ENCODE data around the gene ETS1.

ETS1 gene

GRCh38 chr11:128595775-128596174 lies 8.4 kb upstream of the ETS1 start:
- DNase-seq (ENCODE audit: low read depth in 2 of 2): no peak

- DNase-seq (ENCODE audit: low read depth in 2 of 2): no peak
These were observed 7.9 kb upstream of the ETS1 start for GRCh38 chr11:128595221-128595620.

DNA sequence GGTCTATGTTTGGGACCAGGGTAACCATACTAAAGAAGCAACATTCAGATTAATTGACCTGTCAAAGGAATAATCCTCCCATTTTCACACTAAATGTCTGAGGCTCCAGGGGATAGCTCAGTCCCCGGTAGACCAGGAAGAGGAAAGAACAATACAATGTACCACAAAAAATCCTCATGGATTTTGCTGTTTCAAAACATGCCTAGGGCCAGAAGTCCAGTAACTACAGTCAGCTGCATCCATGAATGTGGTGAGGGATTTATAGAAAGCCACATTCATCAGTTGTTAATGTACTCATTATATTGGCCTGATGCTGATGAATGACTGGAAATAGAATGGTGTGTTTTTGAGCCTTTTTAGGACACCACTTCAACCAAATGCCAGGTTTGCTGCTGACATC lies 6.9 kb upstream of the ETS1 start:
- DNase-seq (ENCODE audit: low read depth in 2 of 2): no peak

DNA sequence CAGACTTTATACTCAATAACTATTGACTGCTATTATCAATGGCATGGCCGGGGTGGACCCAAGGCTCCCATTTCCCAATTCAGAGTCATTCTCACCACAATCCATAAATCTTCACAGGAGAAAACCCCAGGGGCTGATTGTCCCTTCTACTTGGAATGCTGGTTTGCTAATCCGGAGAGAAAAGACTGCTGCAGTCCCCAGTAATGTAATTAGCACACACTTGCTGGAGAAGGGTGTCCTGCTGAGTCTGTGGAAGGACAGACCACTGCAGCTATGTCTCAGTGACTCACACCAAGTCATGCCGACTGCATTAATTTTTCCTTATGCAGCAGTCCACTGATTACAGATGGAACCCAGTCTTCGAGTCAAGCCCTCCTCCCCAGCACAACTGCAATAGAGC lies 5.9 kb upstream of the ETS1 start:
- DNase-seq (ENCODE audit: low read depth in 2 of 2): no peak

DNA sequence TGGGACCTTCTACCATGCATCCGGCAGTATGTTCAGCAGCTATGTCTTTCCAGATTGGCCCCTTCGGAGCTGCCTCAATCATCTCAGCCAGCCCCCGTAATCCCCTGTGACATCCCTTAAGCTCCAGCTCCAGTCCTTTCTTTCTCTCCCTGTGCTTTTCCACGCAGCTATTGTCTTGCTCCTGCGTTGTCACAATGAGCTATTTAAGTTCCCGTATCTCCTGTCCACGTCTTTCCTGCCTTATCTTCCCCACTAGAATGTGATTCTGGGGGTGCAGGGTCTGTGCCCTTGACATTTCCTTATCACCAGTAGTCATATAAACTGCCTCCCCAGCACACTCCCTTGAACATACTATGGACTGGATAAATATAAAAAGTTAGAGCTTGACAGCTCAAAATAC lies 5.1 kb upstream of the ETS1 start:
- no peak for DNase-seq (ENCODE audit: low read depth in 2 of 2)

DNA sequence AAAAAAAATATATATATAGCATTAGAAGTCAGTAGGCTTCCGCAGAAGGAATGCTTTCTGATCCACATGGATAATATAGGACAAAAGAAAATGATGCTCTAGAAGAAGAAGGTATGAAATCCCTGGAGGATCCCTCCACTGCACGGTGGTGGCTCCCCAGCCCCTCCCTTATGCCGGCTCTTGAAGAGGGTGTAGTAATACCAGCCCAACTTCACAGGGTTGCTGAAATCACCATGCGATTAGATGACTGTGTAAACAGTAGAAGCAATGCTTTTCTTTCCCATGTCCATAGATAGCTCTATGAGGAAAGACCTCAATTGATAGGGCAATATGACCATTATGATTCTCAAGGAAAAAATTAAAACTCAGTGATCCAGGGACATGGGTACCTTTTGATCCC lies 3.2 kb upstream of the ETS1 start:
- DNase-seq (ENCODE audit: low read depth in 2 of 2): no peak

DNA sequence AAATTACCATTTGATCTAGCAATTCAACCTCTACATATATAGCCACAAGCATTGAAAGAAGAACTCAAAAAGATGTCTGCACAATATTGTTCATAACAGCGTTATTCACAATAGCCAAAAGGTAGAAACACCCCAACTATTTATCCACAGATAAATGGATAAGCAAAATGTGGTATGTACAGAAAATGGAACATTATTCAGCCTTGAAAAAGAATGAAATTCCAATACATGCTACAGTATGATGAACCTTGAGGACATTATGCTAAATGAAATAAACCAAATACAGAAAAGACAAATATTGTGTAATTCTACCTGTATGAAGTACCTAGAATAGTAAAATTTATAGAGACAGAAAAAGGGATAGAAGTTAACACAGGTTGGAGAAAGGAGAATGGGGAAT lies 2.6 kb upstream of the ETS1 start:
- DNase-seq (ENCODE audit: low read depth in 2 of 2): no peak

- no peak for DNase-seq (ENCODE audit: low read depth in 2 of 2)
These were observed 735 bp upstream of the ETS1 start for GRCh38 chr11:128588093-128588492.

- no peak for DNase-seq (ENCODE audit: low read depth in 2 of 2)
These were observed 669 bp downstream of the ETS1 start for GRCh38 chr11:128586689-128587088.

GRCh38 chr11:128585498-128586238 lies 1.7 kb downstream of the ETS1 start:
- DNase-seq (ENCODE audit: low read depth in 2 of 2): no peak

DNA sequence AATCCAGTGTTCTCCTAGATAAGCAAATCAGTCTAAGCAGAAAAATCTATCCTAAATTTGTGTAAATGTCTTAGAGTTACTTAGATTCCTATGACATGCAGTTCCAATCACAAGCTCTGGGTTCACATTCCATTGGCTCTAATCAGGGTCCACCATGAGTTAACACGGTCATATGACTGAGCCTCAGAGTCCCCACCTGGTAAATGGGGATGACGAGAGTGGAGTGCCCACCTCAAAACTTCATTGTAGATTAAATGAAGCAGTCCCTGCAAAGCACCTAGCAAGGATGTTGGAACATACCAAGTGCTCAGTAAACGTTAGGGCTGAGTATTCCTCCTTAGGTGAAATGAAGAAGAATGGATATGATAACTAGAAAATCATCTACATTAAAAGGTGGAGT lies 3.1 kb downstream of the ETS1 start:
- DNase-seq (ENCODE audit: low read depth in 2 of 2): no peak

GRCh38 chr11:128582496-128583366 lies 4.6 kb downstream of the ETS1 start:
- no peak for DNase-seq (ENCODE audit: low read depth in 2 of 2)

GRCh38 chr11:128581561-128582272 lies 5.6 kb downstream of the ETS1 start:
- no peak for DNase-seq (ENCODE audit: low read depth in 2 of 2)

DNA sequence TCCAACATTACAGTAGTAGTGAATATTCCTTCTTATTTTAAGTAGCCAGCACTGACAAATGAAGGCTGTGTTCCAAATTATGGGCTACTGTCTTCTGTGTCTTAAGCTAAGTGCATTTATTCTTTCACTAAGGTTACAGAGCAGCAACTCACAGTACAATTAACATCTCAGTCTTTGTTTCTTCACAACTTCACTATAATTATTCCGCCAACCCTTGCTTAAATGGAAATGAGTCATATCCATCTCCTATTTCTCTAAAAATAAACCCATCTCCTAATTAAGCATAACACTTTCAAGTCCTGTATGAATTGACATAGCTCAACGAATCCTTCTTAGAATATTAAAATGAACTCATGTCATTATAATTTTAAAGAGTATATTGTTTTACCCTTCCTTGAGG lies 6.7 kb downstream of the ETS1 start:
- no peak for DNase-seq (ENCODE audit: low read depth in 2 of 2)

- DNase-seq (ENCODE audit: low read depth in 2 of 2): no peak
These were observed 7.4 kb downstream of the ETS1 start for GRCh38 chr11:128579798-128580504.

- no peak for DNase-seq (ENCODE audit: low read depth in 2 of 2)
These were observed 10.8 kb downstream of the ETS1 start for GRCh38 chr11:128576555-128576954.

DNA sequence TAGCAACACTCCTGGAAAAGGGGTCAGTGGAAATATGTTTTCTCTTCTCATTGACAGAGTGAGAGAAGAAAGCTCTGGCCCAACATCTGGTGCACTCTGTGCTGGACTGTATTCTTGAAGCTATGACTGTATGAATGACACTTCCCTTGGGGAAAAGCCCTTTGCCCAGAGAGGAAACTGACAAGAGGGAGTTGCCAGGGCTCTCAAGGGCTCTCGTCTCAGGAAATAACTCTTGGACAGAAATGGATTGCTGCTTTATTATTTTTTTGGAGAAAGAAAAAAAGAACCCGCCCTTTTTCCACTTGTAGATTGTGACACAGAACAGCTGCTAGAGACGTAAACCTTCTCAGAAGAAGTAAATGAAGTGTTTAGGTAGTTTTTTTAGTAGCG lies 11.4 kb downstream of the ETS1 start:
- DNase-seq (ENCODE audit: low read depth in 2 of 2): no peak

DNA sequence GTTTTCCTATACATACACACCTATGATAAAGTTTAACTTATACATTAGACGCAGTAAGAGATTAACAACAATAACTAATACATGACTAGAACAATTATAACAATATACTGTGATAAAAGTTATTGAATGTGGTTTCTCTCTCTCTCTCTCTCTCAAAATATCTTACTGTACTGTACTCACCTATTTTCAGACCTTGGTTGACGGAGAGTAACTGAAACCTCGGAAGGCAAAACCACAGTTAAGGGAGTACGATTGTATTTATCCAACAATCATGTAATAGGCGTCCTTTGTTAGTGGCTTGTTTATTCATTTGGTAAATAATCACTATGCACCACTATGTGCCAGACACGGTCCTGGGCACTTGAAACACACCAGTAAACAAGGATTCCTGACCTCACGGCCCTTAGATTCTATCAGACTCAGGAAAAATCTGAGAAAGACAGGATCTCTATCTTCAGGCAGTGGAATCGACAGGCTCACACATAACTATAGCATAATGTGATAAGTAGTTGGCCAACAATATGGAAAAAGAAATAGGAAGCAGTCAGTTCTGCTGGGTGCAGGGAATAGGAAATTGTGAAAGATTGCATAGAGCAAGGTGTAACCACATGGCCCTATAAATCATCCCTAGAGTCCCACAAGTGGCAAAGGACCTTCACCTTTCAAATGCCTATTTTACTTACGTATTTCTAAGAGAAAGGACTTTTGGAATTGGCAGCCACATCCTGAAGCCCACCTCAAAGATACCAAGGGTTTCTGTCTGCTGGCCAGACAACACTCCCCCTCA lies 12.0 kb downstream of the ETS1 start:
- no peak for DNase-seq (ENCODE audit: low read depth in 2 of 2)

- no peak for DNase-seq (ENCODE audit: low read depth in 2 of 2)
These were observed 12.8 kb downstream of the ETS1 start for GRCh38 chr11:128574576-128575011.

DNA sequence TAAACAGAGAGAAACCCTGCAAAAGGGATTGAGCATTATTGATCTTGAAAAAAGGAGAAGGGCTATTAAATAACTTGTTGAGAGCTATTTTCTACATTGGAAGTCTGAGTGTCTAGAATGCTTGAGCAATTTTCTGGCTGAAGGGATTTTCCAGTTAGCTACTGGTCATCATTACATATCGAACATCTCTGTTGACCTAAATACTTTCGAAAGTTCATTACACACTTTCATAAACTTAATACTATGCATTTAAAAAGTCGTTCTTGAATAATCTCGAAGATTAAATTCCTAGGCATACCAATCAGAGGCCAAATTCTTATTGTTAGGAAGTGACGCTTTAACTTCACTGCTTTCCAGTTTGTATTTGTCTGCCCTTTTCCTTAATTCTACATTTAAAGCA lies 13.7 kb downstream of the ETS1 start:
- no peak for DNase-seq (ENCODE audit: low read depth in 2 of 2)

DNA sequence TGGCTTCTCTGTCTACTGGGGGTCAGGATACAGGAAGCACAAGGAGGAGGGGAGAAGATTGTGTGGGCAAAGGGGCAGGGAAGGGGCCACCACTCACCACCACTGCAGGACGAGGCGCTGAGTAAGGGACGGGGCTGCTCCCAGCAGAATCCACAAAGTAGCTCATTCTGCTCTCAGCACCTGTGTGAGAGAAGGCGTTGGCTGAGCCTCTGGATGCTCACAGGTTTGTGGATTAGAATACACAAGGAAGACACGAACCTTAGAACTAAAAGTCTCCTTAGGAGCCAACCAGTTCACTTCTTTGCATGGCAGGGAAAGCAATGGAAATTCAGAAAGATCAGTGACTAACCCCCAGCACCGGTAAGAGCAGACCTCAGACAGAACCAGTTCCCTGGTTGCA lies 14.4 kb downstream of the ETS1 start:
- DNase-seq (ENCODE audit: low read depth in 2 of 2): no peak

Measured in stimulated activated CD4-positive, alpha-beta T cell treated with anti-CD3 and anti-CD28 coated beads, Interleukin-15, amount 100 ng/mL, for 48 hours (primary cell).